Measurements from ENCODE around the gene ACAA1. TPM values are rescaled to one million over a fixed set of nuclear protein-coding genes. Genes with fewer than 3 reads are reported as not detected.
A peak's percentile ranks its signal among the peaks of the same experiment; 100 is the strongest.

The ACAA1 gene
- total and polyA plus RNA-seq, 10 donors: 68.4 to 120 (median 82.5) TPM

- TF ChIP-seq CTCF (IDR thresholded peaks at IDR 0.05 in 8 of 11, conservative IDR thresholded peaks at IDR 0.05 in 3 of 11) (no peak), POLR2AphosphoS5 (IDR thresholded peaks at IDR 0.05) (peak; percentile 13 to 39 (median 19)), POLR2A (IDR thresholded peaks at IDR 0.05) (no peak)
- DNase-seq: peak; percentile 66
- WGBS, 5 donors: 88 to 94% (median 89%) methylated on average over 6 to 7 of the region's 7 CpGs
These were observed 16.9 kb downstream of the ACAA1 start for GRCh38 chr3:38119821-38120692.

GRCh38 chr3:38119248-38119544 is 17.7 kb downstream of the ACAA1 start:
- Histone ChIP-seq H3K27ac (no peak overlapping the region), H3K36me3 (peaks cover 0 to 77% (median 46%) of the 10 kb centered on the region in 6 donors), H3K27me3 (replicated peaks in 1 of 7) (no peaks in the 10 kb centered on the region), H3K4me1 (peaks cover 0 to 33% (median 2%) of the 10 kb centered on the region in 6 donors), H3K9me3 (no peaks in the 10 kb centered on the region), H3K4me3 (no peak overlapping the region)
- 94 to 100% (median 97%) methylated on average over 1 of the region's 1 CpG for WGBS, 5 donors
- no peak for DNase-seq
- TF ChIP-seq POLR2A (IDR thresholded peaks at IDR 0.05): no peak
- no peak for TF ChIP-seq CTCF (IDR thresholded peaks at IDR 0.05 in 8 of 11, conservative IDR thresholded peaks at IDR 0.05 in 3 of 11)
- TF ChIP-seq POLR2AphosphoS5 (IDR thresholded peaks at IDR 0.05): no peak
- intact Hi-C loops (cut with DNase I; ENCODE audit: low total_unique reads): loop anchor here (5.0 kb wide), 1 partner anchor 363 kb away; no protein-coding TSS in a partner anchor

More at GRCh38 chr3:38119821-38120692, 16.9 kb downstream of the ACAA1 start:
- Histone ChIP-seq H3K27ac (no peak overlapping the region), H3K9me3 (no peaks in the 10 kb centered on the region), H3K36me3 (peaks cover 0 to 82% (median 55%) of the 10 kb centered on the region in 6 donors), H3K4me1 (peaks cover 0 to 25% (median 0%) of the 10 kb centered on the region in 6 donors), H3K27me3 (replicated peaks in 1 of 7) (no peaks in the 10 kb centered on the region), H3K4me3 (no peak overlapping the region)
- intact Hi-C loops (cut with DNase I; ENCODE audit: low total_unique reads): loop anchor here (5.0 kb wide), 1 partner anchor 362 kb away; no protein-coding TSS in a partner anchor

DNA sequence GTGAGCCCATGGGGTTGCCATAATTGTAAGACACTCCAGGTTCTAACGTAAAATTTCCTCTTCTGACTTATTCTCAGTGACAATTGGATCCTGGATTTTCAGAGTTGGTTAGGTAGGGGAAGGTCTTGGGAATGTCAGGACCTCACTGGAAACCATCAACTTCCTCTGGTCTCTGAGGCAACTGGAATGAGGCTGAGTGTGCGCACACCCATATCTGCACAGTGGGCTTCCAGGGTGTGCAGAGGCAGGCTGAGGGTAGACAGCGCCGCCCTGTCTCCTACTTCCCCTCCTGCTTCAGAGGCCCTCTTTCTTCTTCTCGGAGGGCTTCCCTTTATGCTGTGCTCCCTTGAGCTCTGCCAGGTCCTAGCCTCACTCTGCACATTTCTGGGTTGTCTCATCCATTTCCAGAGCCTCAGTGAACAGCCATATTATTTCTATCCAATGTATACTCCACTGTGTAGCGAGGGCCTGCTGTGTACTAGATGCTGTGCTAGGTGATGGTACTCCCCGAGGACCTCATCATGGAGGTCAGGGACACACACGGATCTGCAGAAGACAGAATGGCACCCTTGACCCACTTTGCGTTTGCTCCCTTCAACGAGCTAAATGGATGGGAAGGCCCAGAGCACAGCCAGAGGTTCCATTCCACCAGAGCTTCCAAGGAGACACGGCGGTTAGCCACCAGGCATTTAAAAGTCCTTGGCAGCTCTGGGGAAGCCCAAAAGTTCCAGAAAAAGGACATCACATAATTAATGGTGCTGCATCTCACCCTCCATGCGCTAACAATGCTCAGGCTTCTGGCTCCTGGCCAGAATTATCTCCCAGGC is 18.3 kb downstream of the ACAA1 start:
- H3K9me3 ChIP-seq: no peaks in the 10 kb centered on the region
- no peaks in the 10 kb centered on the region for H3K27me3 ChIP-seq (replicated peaks in 1 of 7)
- H3K4me1 ChIP-seq: peaks cover 0 to 33% (median 2%) of the 10 kb centered on the region in 6 donors
- DNase-seq: peak; percentile 37
- TF ChIP-seq POLR2A (IDR thresholded peaks at IDR 0.05): no peak
- no peak overlapping the region for H3K27ac ChIP-seq
- no peak overlapping the region for H3K4me3 ChIP-seq
- intact Hi-C loops (cut with DNase I; ENCODE audit: low total_unique reads): loop anchor here (5.0 kb wide), 1 partner anchor 364 kb away; no protein-coding TSS in a partner anchor
- peaks cover 0 to 71% (median 41%) of the 10 kb centered on the region in 6 donors for H3K36me3 ChIP-seq
- WGBS, 5 donors: 72 to 89% (median 84%) methylated on average over 13 of the region's 13 CpGs

GRCh38 chr3:38117748-38118420 is 19.0 kb downstream of the ACAA1 start:
- TF ChIP-seq CTCF (IDR thresholded peaks at IDR 0.05 in 8 of 11, conservative IDR thresholded peaks at IDR 0.05 in 3 of 11) (peak; percentile 74 to 91 (median 83)), POLR2A (IDR thresholded peaks at IDR 0.05) (no peak), POLR2AphosphoS5 (IDR thresholded peaks at IDR 0.05) (peak; percentile 60 to 75 (median 64))
- Histone ChIP-seq H3K27ac (no peak overlapping the region), H3K36me3 (peaks cover 0 to 64% (median 33%) of the 10 kb centered on the region in 6 donors), H3K4me3 (no peak overlapping the region), H3K27me3 (replicated peaks in 1 of 7) (no peaks in the 10 kb centered on the region), H3K4me1 (peaks cover 0 to 33% (median 2%) of the 10 kb centered on the region in 6 donors), H3K9me3 (no peaks in the 10 kb centered on the region)
- 53 to 71% (median 55%) methylated on average over 6 to 11 of the region's 11 CpGs for WGBS, 5 donors
- DNase-seq: peak; percentile 87
- intact Hi-C loops (cut with DNase I; ENCODE audit: low total_unique reads): loop anchor here (5.0 kb wide), 1 partner anchor 364 kb away; no protein-coding TSS in a partner anchor
